Keratinocyte (primary cell): Measurements from ENCODE around the gene RAB7B. TPM values are rescaled to one million over a fixed set of nuclear protein-coding genes. Genes with fewer than 3 reads are reported as not detected.

ENCODE experiments used
- DNase-seq: peaks from one replicate; pipeline ENCODE4 v3.0.0-alpha.2; 2011; ENCODE audit warnings: low read depth, missing footprints, low spot score
- FAIRE-seq: peaks from 2 replicates; lab custom pipeline; 2011; peaks lifted over from hg19 to GRCh38; lab: Jason Lieb, UNC
- H2AFZ ChIP-seq: 2 replicates; pipeline ENCODE4 v1.6.0; 2012; ENCODE audit warnings: low read length, control low read depth, inconsistent platforms; ENCODE audit not compliant: control insufficient read depth
- H3K27ac ChIP-seq: 2 replicates; pipeline ENCODE4 v1.5.1; 2011; ENCODE audit warnings: low read length; ENCODE audit not compliant: control insufficient read depth, insufficient read depth
- H3K27me3 ChIP-seq: 3 replicates; pipeline ENCODE4 v1.6.0; 2011; ENCODE audit warnings: low read length; ENCODE audit not compliant: control insufficient read depth, insufficient read depth; ENCODE audit errors: extremely low read depth
- H3K36me3 ChIP-seq, 2 experiments: 2 replicates in 1 of 2; 3 replicates in 1 of 2; pipeline ENCODE4 v1.5.1; 2011; ENCODE audit warnings: low read length in 2 of 2, mild to moderate bottlenecking in 1 of 2; ENCODE audit not compliant: control insufficient read depth in 2 of 2, insufficient read depth in 2 of 2; ENCODE audit errors: extremely low read depth in 1 of 2
- H3K4me1 ChIP-seq: 3 replicates; pipeline ENCODE4 v1.5.1; 2011; ENCODE audit warnings: low read length; ENCODE audit not compliant: control insufficient read depth, insufficient read depth; ENCODE audit errors: extremely low read depth
- H3K4me2 ChIP-seq: 3 replicates; pipeline ENCODE4 v1.6.0; 2011; ENCODE audit warnings: low read depth, low read length; ENCODE audit not compliant: control insufficient read depth, insufficient read depth; ENCODE audit errors: extremely low read depth
- H3K4me3 ChIP-seq, 3 experiments: fragments of 200-600 bp in 1 of 3; sonication (generic) in 1 of 3; 2 replicates in 2 of 3; 3 replicates in 1 of 3; pipeline ENCODE4 v1.5.1; 2011 to 2016; ENCODE audit warnings: low read length in 3 of 3, mild to moderate bottlenecking in 3 of 3, control low read depth in 2 of 3, inconsistent platforms in 1 of 3, low read depth in 1 of 3, mixed read lengths in 1 of 3, mixed run types in 1 of 3, moderate library complexity in 1 of 3; ENCODE audit not compliant: control insufficient read depth in 2 of 3, insufficient read depth in 2 of 3; ENCODE audit errors: extremely low read depth in 1 of 3
- H3K79me2 ChIP-seq: 2 replicates; pipeline ENCODE4 v1.6.0; 2012; ENCODE audit warnings: low read length; ENCODE audit not compliant: control insufficient read depth, insufficient read depth
- H3K9ac ChIP-seq: 3 replicates; pipeline ENCODE4 v1.6.0; 2011; ENCODE audit warnings: low read length; ENCODE audit not compliant: control insufficient read depth, insufficient read depth; ENCODE audit errors: extremely low read depth
- H3K9me1 ChIP-seq: 3 replicates; pipeline ENCODE4 v1.6.0; 2011; ENCODE audit warnings: low read length; ENCODE audit not compliant: control insufficient read depth, insufficient read depth; ENCODE audit errors: extremely low read depth
- H3K9me3 ChIP-seq: 2 replicates; pipeline ENCODE4 v1.5.1; 2012; ENCODE audit warnings: low read depth, low read length; ENCODE audit not compliant: control insufficient read depth
- H4K20me1 ChIP-seq: 3 replicates; pipeline ENCODE4 v1.6.0; 2011; ENCODE audit warnings: low read length; ENCODE audit not compliant: control insufficient read depth, insufficient read depth; ENCODE audit errors: extremely low read depth
- CTCF ChIP-seq, 3 experiments: IDR thresholded peaks in 1 of 3; conservative IDR thresholded peaks in 1 of 3; optimal IDR thresholded peaks in 1 of 3; 2 replicates in 2 of 3; 3 replicates in 1 of 3; pipeline versions ENCODE3 to v1.5.1; 2011; ENCODE audit warnings: low read length in 3 of 3, mild to moderate bottlenecking in 3 of 3, moderate library complexity in 2 of 3, control low read depth in 1 of 3, inconsistent platforms in 1 of 3; ENCODE audit not compliant: insufficient read depth in 2 of 3; ENCODE audit errors: extremely low read depth in 1 of 3
- EZH2 ChIP-seq: IDR thresholded peaks from one replicate; pipeline ENCODE4 v1.6.1; 2012; ENCODE audit warnings: inconsistent platforms, mild to moderate bottlenecking, low read length, moderate library complexity
- dilution Hi-C: fragments of 300-500 bp; cut with MboI; formaldehyde crosslinking; loops from one replicate; pipeline ENCODE4 v1.7.0; 2020; ENCODE audit warnings: low sequenced_read_pairs; ENCODE audit not compliant: extremely low pct_ligation_motif_present
- polyA plus RNA-seq, 5 experiments: library from polyadenylated mRNA; depleted of rRNA in 3 of 5; stranded (reverse) in 3 of 5; stranded (forward) in 1 of 5; unstranded in 1 of 5; fragments of >200 nt; gene quantifications; 1 replicate in 1 of 5; 2 replicates in 3 of 5; 3 replicates in 1 of 5; pipeline versions ENCODE4 v1.2.1 to v1.2.3, GENCODE V29; 2011 to 2012; ENCODE audit warnings: missing spikeins in 2 of 5, low read depth in 1 of 5, low replicate concordance in 1 of 5

The RAB7B gene
- polyA plus RNA-seq, 1 donor (not counting 4 experiments of a cell fraction or from before 2014, with no cell fraction given) = 47.8 TPM

GRCh38 chr1:205994346-205994745 is 8.8 kb downstream of the RAB7B start:
- H3K36me3 ChIP-seq = peaks cover 22 to 30% of the 10 kb centered on the region in 2 experiments
- no peak overlapping the region for H3K9ac ChIP-seq
- no peaks in the 10 kb centered on the region for H3K4me1 ChIP-seq
- H3K27me3 ChIP-seq = no peaks in the 10 kb centered on the region
- H3K79me2 ChIP-seq = peaks cover 13% of the 10 kb centered on the region
- DNase-seq = no peak
- H2AFZ ChIP-seq = no peak overlapping the region
- H3K9me1 ChIP-seq = no peaks in the 10 kb centered on the region
- H3K4me3 ChIP-seq = no peak overlapping the region
- no peak overlapping the region for H3K27ac ChIP-seq
- no peak overlapping the region for H3K4me2 ChIP-seq
- dilution Hi-C loops = no loop called here
- H4K20me1 ChIP-seq = no peaks in the 10 kb centered on the region
- H3K9me3 ChIP-seq = no peaks in the 10 kb centered on the region
- TF ChIP-seq CTCF (optimal IDR thresholded peaks at IDR 0.05 in 1 of 3, IDR thresholded peaks at IDR 0.05 in 1 of 3, conservative IDR thresholded peaks at IDR 0.05 in 1 of 3; ENCODE audit: extremely low read depth in 1 of 3, insufficient read depth in 2 of 3, low read length in 3 of 3) = no peak
- no peak for TF ChIP-seq EZH2
- FAIRE-seq = no peak

GRCh38 chr1:205993068-205993467 is 10.1 kb downstream of the RAB7B start:
- no peak overlapping the region for H2AFZ ChIP-seq
- H3K9me3 ChIP-seq = no peaks in the 10 kb centered on the region
- H3K27me3 ChIP-seq = no peaks in the 10 kb centered on the region
- DNase-seq = no peak
- H3K9me1 ChIP-seq = no peaks in the 10 kb centered on the region
- H3K36me3 ChIP-seq = peaks cover 22 to 32% of the 10 kb centered on the region in 2 experiments
- H3K4me2 ChIP-seq = no peak overlapping the region
- no peak overlapping the region for H3K9ac ChIP-seq
- no peak for FAIRE-seq
- dilution Hi-C loops = no loop called here
- no peaks in the 10 kb centered on the region for H3K4me1 ChIP-seq
- H4K20me1 ChIP-seq = no peaks in the 10 kb centered on the region
- TF ChIP-seq EZH2 (no peak), CTCF (optimal IDR thresholded peaks at IDR 0.05 in 1 of 3, IDR thresholded peaks at IDR 0.05 in 1 of 3, conservative IDR thresholded peaks at IDR 0.05 in 1 of 3; ENCODE audit: extremely low read depth in 1 of 3, insufficient read depth in 2 of 3, low read length in 3 of 3) (no peak)
- no peak overlapping the region for H3K4me3 ChIP-seq
- H3K27ac ChIP-seq = no peak overlapping the region
- H3K79me2 ChIP-seq = peaks cover 6% of the 10 kb centered on the region
